Mammary epithelial cell (primary cell): ENCODE measurements around the gene MAPKAPK2.

Source experiments
- EZH2 ChIP-seq: IDR thresholded peaks from 2 replicates; pipeline ENCODE4 v1.6.1; 2012; ENCODE audit warnings: low read length, inconsistent platforms, borderline replicate concordance
- TF ChIP-seq, protein P1 (sequence below), 2 donors: IDR thresholded peaks in 1 of 2; conservative IDR thresholded peaks in 1 of 2; 2 replicates each; pipeline ENCODE4 v1.5.1; 2011 to 2012; ENCODE audit warnings: inconsistent platforms in 2 of 2, low read length in 2 of 2, mild to moderate bottlenecking in 2 of 2, control low read depth in 1 of 2, low read depth in 1 of 2; ENCODE audit not compliant: insufficient read depth in 1 of 2; ENCODE audit errors: extremely low read depth in 1 of 2

DNA sequence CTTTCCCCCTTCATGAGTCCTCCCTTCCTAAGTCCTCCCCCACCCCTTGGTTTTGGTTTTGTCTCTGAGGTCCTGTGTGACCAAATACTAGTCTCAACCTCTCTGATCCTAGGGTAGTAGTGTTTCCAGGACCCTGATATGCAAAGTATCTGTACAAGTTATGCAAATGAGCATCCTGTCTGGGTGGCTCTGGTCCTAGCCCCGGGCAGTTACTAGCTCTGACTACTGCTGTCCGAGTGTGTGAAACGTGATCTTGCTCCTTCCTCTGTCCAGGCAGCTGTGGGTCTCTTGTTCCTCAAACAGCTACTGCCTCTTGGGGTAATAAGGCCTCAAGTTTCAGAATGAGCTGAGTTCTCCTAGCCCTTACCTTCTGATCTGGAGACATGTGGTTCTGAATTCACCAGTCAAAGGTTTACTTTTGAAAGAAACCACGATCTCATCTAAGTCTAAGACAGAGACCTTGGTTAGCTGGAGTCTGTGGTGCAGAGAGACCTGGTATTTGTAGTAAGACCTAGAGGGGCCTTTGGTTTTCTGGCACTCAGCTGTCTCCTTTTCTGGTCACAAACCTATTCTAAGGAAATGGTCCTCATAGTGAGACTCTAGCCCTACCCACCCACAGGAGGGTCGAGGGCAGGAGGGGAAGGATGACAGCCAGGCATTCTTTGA lies 54.8 kb downstream of the MAPKAPK2 start:
- TF ChIP-seq, protein P1, sequence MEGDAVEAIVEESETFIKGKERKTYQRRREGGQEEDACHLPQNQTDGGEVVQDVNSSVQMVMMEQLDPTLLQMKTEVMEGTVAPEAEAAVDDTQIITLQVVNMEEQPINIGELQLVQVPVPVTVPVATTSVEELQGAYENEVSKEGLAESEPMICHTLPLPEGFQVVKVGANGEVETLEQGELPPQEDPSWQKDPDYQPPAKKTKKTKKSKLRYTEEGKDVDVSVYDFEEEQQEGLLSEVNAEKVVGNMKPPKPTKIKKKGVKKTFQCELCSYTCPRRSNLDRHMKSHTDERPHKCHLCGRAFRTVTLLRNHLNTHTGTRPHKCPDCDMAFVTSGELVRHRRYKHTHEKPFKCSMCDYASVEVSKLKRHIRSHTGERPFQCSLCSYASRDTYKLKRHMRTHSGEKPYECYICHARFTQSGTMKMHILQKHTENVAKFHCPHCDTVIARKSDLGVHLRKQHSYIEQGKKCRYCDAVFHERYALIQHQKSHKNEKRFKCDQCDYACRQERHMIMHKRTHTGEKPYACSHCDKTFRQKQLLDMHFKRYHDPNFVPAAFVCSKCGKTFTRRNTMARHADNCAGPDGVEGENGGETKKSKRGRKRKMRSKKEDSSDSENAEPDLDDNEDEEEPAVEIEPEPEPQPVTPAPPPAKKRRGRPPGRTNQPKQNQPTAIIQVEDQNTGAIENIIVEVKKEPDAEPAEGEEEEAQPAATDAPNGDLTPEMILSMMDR (conservative IDR thresholded peaks at IDR 0.05 in 1 of 2, IDR thresholded peaks at IDR 0.05 in 1 of 2; ENCODE audit: extremely low read depth in 1 of 2, insufficient read depth in 1 of 2, low read depth in 1 of 2, low read length in 2 of 2): no peak
- TF ChIP-seq EZH2: no peak
